NOMO-1 treated with dmso at 0.1 percent for 144 hours (cell line): ENCODE measurements around the gene WWOX.

Experiments used
- DNase-seq: peaks from one replicate; lab custom pipeline; 2025; ENCODE audit not compliant: unreplicated experiment; lab: John Stamatoyannopoulos, UW

Gene WWOX

GRCh38 chr16:78553268-78554039 lies 454.0 kb downstream of the WWOX start:
- no peak for DNase-seq

GRCh38 chr16:78556421-78556820 lies 457.0 kb downstream of the WWOX start:
- no peak for DNase-seq

GRCh38 chr16:78560997-78561396 lies 461.5 kb downstream of the WWOX start:
- no peak for DNase-seq

- no peak for DNase-seq
These were observed 462.7 kb downstream of the WWOX start for GRCh38 chr16:78562111-78562510.

- DNase-seq: no peak
These were observed 463.2 kb downstream of the WWOX start for GRCh38 chr16:78562650-78563049.

GRCh38 chr16:78563905-78564304 lies 464.5 kb downstream of the WWOX start:
- no peak for DNase-seq

- DNase-seq: no peak
These were observed 467.1 kb downstream of the WWOX start for GRCh38 chr16:78566397-78567073.

GRCh38 chr16:78570399-78571141 lies 471.1 kb downstream of the WWOX start:
- no peak for DNase-seq

GRCh38 chr16:78571434-78571833 lies 472.0 kb downstream of the WWOX start:
- DNase-seq: no peak

- no peak for DNase-seq
These were observed 472.5 kb downstream of the WWOX start for GRCh38 chr16:78571898-78572358.

GRCh38 chr16:78574571-78574970 lies 475.1 kb downstream of the WWOX start:
- DNase-seq: no peak

GRCh38 chr16:78576941-78577340 lies 477.5 kb downstream of the WWOX start:
- DNase-seq: no peak

GRCh38 chr16:78577630-78578029 lies 478.2 kb downstream of the WWOX start:
- DNase-seq: no peak

- no peak for DNase-seq
These were observed 479.6 kb downstream of the WWOX start for GRCh38 chr16:78579020-78579419.

- no peak for DNase-seq
These were observed 484.0 kb downstream of the WWOX start for GRCh38 chr16:78583441-78583840.

- no peak for DNase-seq
These were observed 484.9 kb downstream of the WWOX start for GRCh38 chr16:78584213-78584860.

GRCh38 chr16:78584991-78585390 lies 485.5 kb downstream of the WWOX start:
- no peak for DNase-seq

GRCh38 chr16:78589331-78589730 lies 489.9 kb downstream of the WWOX start:
- DNase-seq: no peak

- no peak for DNase-seq
These were observed 492.2 kb downstream of the WWOX start for GRCh38 chr16:78591682-78592103.

GRCh38 chr16:78592111-78592510 lies 492.7 kb downstream of the WWOX start:
- DNase-seq: no peak

GRCh38 chr16:78593352-78593751 lies 493.9 kb downstream of the WWOX start:
- DNase-seq: no peak
